Hematopoietic multipotent progenitor cell treated with erythropoietin and hydrocortisone succinate and interleukin-3 and kit ligand, for 8 days (in vitro differentiated cells): ENCODE data around the gene MYO7A.

Experiments used
- DNase-seq: peaks from one replicate; pipeline ENCODE4 v3.0.0-alpha.2; 2015

Gene MYO7A

GRCh38 chr11:77202941-77203900 is 75.2 kb downstream of the MYO7A start:
- no peak for DNase-seq

DNA sequence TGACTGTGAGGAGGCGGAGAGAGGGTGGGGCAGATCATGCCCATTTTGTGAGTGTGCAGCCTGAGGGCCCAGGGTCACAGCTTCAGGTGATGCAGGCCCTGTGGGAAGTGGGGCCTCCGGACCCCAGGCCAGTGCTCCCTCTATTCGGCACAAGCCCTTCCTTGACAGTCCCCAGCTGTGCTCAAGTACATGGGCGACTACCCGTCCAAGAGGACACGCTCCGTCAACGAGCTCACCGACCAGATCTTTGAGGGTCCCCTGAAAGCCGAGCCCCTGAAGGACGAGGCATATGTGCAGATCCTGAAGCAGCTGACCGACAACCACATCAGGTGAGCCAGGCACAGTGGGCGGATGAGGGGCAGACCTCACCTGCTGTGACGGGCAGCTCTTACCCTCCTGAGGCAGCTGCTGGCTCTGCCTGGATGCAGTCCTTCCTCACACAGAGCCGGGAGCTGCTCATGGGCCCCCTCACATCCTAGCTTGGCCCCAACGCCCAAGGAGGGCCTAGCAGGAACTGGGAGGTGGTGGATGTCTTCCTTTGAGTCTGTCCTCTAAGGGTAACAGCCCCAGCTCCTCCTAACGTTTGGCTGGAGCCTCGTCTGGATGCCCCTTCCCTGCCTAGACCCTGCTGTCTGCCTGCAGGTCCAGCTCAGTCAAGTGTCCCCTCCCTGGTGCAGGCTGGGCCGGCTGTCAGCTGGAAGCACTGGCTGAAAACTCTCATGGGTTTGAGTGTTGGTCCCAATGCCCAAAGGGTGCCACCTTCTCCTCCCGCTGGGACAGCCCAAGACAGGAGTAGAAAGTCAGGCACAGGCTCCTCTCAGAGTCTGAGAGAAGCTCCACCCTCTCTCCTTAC is 76.1 kb downstream of the MYO7A start:
- DNase-seq = no peak

GRCh38 chr11:77204754-77205466 is 76.9 kb downstream of the MYO7A start:
- no peak for DNase-seq

- no peak for DNase-seq
Measured at GRCh38 chr11:77205467-77206263, 77.6 kb downstream of the MYO7A start.

DNA sequence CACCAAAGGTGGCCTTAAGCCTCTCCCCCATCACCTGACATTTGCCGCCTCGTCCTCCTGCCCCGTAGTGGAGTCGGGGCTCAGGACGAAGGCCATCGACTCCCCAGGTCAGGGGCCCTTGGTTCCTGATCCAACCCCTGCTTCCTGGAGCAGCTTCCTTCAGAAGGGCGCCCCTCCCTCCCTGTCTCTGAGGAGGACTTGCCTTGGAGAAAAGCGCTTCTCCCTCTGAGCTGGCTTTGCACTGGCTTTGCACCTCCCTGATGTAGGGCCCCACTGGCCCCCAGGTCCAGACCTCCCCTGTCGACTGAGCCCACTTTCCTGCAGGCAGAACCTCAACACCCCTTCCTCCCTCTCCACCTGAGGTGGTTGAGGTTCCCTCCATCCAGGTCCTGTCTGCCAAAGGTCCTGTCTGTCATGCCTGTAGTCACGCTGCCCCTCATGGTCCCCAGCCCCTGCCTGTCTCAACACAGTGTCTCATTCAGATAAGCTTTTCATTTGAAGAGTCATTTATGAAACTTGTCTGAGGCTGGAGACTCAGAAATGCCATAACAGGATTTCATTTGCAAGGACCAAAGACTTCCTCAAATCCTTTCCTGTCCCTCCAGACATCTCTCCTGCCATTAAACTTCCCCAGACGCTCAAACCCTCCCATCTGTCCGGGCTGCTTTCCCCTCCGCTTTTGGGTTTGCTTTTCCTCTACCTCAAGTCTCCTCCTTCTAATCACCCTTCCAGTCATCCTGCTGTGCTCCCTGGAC is 78.4 kb downstream of the MYO7A start:
- no peak for DNase-seq

GRCh38 chr11:77207019-77207485 is 79.0 kb downstream of the MYO7A start:
- DNase-seq = no peak

DNA sequence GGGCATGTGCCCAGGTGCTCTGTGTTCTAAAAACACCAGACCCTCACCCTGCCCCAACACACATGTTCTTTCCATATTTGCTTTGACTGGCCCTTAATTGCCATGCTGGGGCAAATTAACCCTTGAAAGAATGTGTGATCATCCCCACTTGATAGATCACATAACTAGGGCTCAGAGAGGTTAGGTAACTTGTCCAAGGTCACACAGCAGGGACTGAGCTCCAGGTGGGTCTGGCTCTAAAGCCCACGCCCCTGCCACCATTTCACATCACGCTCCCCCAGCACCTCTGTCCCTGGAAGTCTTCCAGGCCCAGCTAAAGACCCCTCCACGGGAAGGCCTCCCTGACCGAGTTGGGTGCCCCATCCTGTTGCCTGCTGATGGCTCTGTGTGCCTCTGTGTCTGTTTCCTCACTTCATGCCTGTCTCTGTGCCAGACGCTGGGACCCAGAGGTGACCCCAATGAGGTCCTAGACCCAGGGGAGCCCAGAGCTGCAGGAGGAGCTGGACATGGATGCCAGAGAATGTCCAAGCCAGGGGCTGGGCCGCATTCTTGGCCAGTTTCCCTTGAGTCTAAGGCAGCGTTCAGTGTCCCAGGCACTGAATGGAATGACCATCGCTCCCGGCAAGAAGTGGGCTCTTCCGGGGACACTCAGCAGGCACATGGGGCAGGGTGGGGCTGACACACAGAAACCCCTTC is 79.7 kb downstream of the MYO7A start:
- DNase-seq = no peak

- no peak for DNase-seq
Measured at GRCh38 chr11:77208535-77208934, 80.5 kb downstream of the MYO7A start.

DNA sequence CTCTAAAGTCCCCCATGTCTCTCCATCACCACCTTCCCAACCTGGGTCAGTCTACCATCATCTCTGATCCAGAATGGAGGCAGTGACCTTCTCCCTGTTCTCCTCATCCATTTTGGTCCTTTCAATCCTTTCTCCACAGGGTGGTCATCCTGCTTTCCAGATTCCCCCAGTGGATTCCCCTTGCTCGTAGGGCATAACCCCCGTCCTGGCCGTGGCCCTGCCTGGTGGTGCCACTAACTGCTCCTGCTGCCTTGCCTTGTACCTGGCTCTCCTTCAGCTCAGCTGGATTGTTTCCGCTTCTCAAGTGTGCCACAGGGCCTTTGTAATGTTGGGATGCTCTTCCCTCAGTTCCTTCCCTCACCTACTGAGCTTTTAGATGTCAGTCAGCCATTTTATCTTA is 81.6 kb downstream of the MYO7A start:
- no peak for DNase-seq

GRCh38 chr11:77211040-77211451 is 83.0 kb downstream of the MYO7A start:
- DNase-seq = no peak

- DNase-seq = no peak
Measured at GRCh38 chr11:77211594-77212251, 83.7 kb downstream of the MYO7A start.

- no peak for DNase-seq
Measured at GRCh38 chr11:77212314-77213007, 84.4 kb downstream of the MYO7A start.

- no peak for DNase-seq
Measured at GRCh38 chr11:77213029-77213579, 85.1 kb downstream of the MYO7A start.

DNA sequence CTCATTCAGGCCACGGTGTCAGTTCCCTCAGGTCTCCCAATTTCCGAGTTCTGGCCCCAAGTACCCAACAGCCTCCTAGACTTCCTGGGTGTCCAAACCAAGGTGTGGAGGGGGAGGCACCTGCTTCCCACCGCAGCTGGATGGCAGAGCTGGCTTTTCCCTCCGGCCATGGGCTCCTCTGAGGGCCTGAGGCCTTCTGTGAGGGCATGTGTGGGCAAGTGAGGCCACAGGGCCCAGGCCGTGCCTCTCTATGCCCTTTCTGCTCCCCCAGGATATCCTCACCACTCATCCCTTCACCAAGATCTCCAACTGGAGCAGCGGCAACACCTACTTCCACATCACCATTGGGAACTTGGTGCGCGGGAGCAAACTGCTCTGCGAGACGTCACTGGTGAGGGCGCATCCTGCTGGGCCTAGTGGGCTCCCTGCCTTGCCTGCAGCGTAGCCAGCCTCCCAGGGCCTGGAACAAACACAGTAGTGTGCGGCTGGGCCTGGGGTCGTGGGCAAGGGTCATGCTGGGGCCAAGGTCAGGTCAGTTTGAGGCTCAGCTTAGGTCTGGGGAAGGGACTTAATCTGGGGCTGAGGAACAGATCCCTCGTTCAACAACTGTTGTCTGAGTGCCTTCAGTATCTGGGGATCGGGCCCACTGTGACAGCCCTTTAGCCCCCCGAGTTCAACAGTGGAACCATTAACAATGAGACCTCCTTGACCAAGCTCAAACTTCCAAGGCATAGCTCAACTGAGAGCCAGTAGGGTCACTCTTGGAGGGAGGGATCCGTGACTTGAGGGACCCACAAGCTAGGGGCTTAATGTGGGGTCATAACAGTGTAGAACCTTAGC is 85.8 kb downstream of the MYO7A start:
- DNase-seq = no peak

DNA sequence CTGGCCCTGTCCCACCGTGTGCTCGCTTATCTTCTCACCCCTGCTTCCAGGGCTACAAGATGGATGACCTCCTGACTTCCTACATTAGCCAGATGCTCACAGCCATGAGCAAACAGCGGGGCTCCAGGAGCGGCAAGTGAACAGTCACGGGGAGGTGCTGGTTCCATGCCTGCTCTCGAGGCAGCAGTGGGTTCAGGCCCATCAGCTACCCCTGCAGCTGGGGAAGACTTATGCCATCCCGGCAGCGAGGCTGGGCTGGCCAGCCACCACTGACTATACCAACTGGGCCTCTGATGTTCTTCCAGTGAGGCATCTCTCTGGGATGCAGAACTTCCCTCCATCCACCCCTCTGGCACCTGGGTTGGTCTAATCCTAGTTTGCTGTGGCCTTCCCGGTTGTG is 86.5 kb downstream of the MYO7A start:
- no peak for DNase-seq

DNA sequence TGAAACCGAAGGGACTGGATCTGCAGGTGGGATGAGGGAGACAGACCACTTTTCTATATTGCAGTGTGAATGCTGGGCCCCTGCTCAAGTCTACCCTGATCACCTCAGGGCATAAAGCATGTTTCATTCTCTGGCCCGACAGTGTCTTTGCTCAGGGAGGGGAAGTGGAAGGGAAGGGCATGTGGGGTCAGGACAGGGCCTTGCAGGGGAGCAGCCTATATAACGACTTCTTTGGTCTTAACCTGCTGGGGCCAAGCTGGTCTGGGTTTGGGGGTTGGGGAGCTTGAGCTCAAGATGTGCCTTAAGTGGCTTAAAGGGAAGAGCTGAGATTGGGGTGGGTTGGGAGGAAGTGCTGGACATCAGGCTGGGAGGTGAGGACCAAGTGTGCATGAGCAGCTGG is 87.1 kb downstream of the MYO7A start:
- no peak for DNase-seq

DNA sequence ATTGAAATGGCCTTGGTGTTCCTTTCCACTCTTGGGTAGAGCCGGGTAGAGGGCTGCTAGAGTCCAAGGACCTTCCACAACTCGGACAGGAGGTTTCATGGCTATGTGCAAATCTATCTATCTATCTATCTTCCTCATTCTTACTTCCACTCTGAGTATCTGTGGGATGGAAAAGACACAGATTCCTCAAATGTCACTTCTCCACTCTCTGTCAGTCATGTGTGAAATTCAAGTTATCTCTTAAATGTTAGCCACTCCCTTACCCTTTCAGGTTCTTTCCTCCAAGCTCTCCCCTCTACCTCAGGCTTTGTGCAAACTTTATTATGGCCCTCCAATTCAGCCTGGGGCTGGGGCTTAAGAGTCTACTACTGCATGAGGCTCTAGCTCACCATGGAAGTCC is 89.1 kb downstream of the MYO7A start:
- no peak for DNase-seq

DNA sequence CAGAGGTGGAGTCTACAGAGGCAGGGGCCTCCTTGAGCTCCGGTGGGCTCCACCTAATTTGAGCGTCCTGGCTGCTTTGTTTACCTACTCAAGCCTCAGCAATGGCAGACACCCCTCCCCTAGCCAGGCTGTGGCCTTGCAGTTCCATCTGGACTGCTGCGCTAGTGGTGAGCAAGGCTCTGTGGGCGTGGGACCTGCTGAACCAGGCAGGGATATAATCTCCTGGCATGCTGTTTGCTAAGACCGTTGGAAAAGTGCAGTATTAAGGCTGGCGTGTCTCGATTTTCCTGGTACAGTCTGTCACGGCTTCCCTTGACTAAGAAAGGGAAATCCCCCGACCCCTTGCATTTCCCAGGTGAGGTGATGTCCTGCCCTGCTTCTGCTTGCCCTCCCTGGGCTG is 95.8 kb downstream of the MYO7A start:
- no peak for DNase-seq
